IgD-negative memory B cell (primary cell): ENCODE results near the gene WLS. TPM values are rescaled to one million over a fixed set of nuclear protein-coding genes. Genes with fewer than 3 reads are reported as not detected.

Experiments
- H3K27ac Mint-ChIP-seq, 3 donors: one replicate each; pipeline ENCODE4 v1.8.0; 2020 to 2022; ENCODE audit warnings: mild to moderate bottlenecking in 3 of 3, mixed read lengths in 3 of 3, moderate library complexity in 1 of 3
- H3K27me3 Mint-ChIP-seq: one replicate; pipeline ENCODE4 v1.8.0; 2021; ENCODE audit warnings: mixed read lengths
- H3K36me3 Mint-ChIP-seq: one replicate; pipeline ENCODE4 v1.8.0; 2020; ENCODE audit warnings: mild to moderate bottlenecking, mixed read lengths
- H3K4me1 Mint-ChIP-seq, 3 donors: one replicate each; pipeline ENCODE4 v1.8.0; 2020 to 2022; ENCODE audit warnings: mixed read lengths in 3 of 3, mild to moderate bottlenecking in 1 of 3
- H3K4me3 Mint-ChIP-seq, 4 donors: one replicate each; pipeline ENCODE4 v1.8.0; 2020 to 2022; ENCODE audit warnings: mild to moderate bottlenecking in 4 of 4, mixed read lengths in 4 of 4, moderate library complexity in 3 of 4
- H3K9me3 Mint-ChIP-seq, 3 donors: one replicate each; pipeline ENCODE4 v1.8.0; 2020 to 2021; ENCODE audit warnings: mixed read lengths in 3 of 3, mild to moderate bottlenecking in 1 of 3
- polyA plus RNA-seq: library from polyadenylated mRNA; unstranded; fragments of 300-500 nt; fragmentation: Illumina TruSeq; gene quantifications from one replicate; pipeline ENCODE4 v1.2.3, GENCODE V29; 2021

WLS gene
- polyA plus RNA-seq, 1 donor from 2014 or later: not detected

GRCh38 chr1:68197891-68198290, 34.4 kb downstream of the WLS start:
- H3K9me3 Mint-ChIP-seq: peaks cover 0 to 2% (median 0%) of the 10 kb centered on the region in 3 donors
- no peak overlapping the region for H3K4me3 Mint-ChIP-seq
- H3K36me3 Mint-ChIP-seq: peaks cover 4% of the 10 kb centered on the region
- peaks cover 2% of the 10 kb centered on the region for H3K27me3 Mint-ChIP-seq
- no peak overlapping the region for H3K27ac Mint-ChIP-seq
- H3K4me1 Mint-ChIP-seq: no peaks in the 10 kb centered on the region

- no peak overlapping the region for H3K27ac Mint-ChIP-seq
- no peaks in the 10 kb centered on the region for H3K4me1 Mint-ChIP-seq
- H3K9me3 Mint-ChIP-seq: peaks cover 0 to 2% (median 0%) of the 10 kb centered on the region in 3 donors
- H3K27me3 Mint-ChIP-seq: peaks cover 2% of the 10 kb centered on the region
- H3K4me3 Mint-ChIP-seq: no peak overlapping the region
- peaks cover 4% of the 10 kb centered on the region for H3K36me3 Mint-ChIP-seq
Measured at GRCh38 chr1:68197461-68197860, 34.9 kb downstream of the WLS start.

GRCh38 chr1:68196676-68197075, 35.6 kb downstream of the WLS start:
- H3K4me1 Mint-ChIP-seq: no peaks in the 10 kb centered on the region
- H3K27me3 Mint-ChIP-seq: no peaks in the 10 kb centered on the region
- no peak overlapping the region for H3K4me3 Mint-ChIP-seq
- H3K36me3 Mint-ChIP-seq: peaks cover 5% of the 10 kb centered on the region
- peaks cover 0 to 2% (median 0%) of the 10 kb centered on the region in 3 donors for H3K9me3 Mint-ChIP-seq
- H3K27ac Mint-ChIP-seq: no peak overlapping the region

GRCh38 chr1:68191717-68192116, 40.6 kb downstream of the WLS start:
- H3K27ac Mint-ChIP-seq: no peak overlapping the region
- H3K36me3 Mint-ChIP-seq: peaks cover 1% of the 10 kb centered on the region
- no peak overlapping the region for H3K4me3 Mint-ChIP-seq
- H3K9me3 Mint-ChIP-seq: peaks cover 0 to 4% (median 0%) of the 10 kb centered on the region in 3 donors
- no peaks in the 10 kb centered on the region for H3K4me1 Mint-ChIP-seq
- no peaks in the 10 kb centered on the region for H3K27me3 Mint-ChIP-seq

GRCh38 chr1:68188644-68189340, 43.5 kb downstream of the WLS start:
- H3K9me3 Mint-ChIP-seq: peaks cover 0 to 3% (median 0%) of the 10 kb centered on the region in 3 donors
- H3K27me3 Mint-ChIP-seq: no peaks in the 10 kb centered on the region
- H3K4me3 Mint-ChIP-seq: no peak overlapping the region

GRCh38 chr1:68188060-68188538, 44.2 kb downstream of the WLS start:
- Mint-ChIP-seq H3K9me3 (peaks cover 0 to 3% (median 0%) of the 10 kb centered on the region in 3 donors), H3K4me1 (no peaks in the 10 kb centered on the region), H3K27ac (no peak overlapping the region), H3K4me3 (no peak overlapping the region), H3K27me3 (no peaks in the 10 kb centered on the region), H3K36me3 (peaks cover 1% of the 10 kb centered on the region)

More at GRCh38 chr1:68188644-68189340, 43.5 kb downstream of the WLS start:
- no peaks in the 10 kb centered on the region for H3K4me1 Mint-ChIP-seq
- no peak overlapping the region for H3K27ac Mint-ChIP-seq
- H3K36me3 Mint-ChIP-seq: peaks cover 1% of the 10 kb centered on the region

- no peaks in the 10 kb centered on the region for H3K27me3 Mint-ChIP-seq
- no peak overlapping the region for H3K27ac Mint-ChIP-seq
- no peaks in the 10 kb centered on the region for H3K36me3 Mint-ChIP-seq
- H3K9me3 Mint-ChIP-seq: no peaks in the 10 kb centered on the region
- H3K4me3 Mint-ChIP-seq: no peak overlapping the region
- no peaks in the 10 kb centered on the region for H3K4me1 Mint-ChIP-seq
Measured at GRCh38 chr1:68185743-68186142, 46.6 kb downstream of the WLS start.

GRCh38 chr1:68183895-68184294, 48.4 kb downstream of the WLS start:
- Mint-ChIP-seq H3K4me3 (no peak overlapping the region), H3K27ac (no peak overlapping the region), H3K4me1 (peaks cover 0 to under 1% (median 0%) of the 10 kb centered on the region in 3 donors), H3K27me3 (peaks cover under 1% of the 10 kb centered on the region), H3K9me3 (no peaks in the 10 kb centered on the region), H3K36me3 (no peaks in the 10 kb centered on the region)

GRCh38 chr1:68181165-68181556, 51.2 kb downstream of the WLS start:
- Mint-ChIP-seq H3K4me1 (peaks cover 0 to 2% (median 0%) of the 10 kb centered on the region in 3 donors), H3K27ac (no peak overlapping the region), H3K9me3 (no peaks in the 10 kb centered on the region), H3K27me3 (peaks cover 2% of the 10 kb centered on the region), H3K4me3 (no peak overlapping the region), H3K36me3 (no peaks in the 10 kb centered on the region)

GRCh38 chr1:68180441-68181164, 51.7 kb downstream of the WLS start:
- Mint-ChIP-seq H3K27me3 (peaks cover 2% of the 10 kb centered on the region), H3K4me3 (no peak overlapping the region), H3K4me1 (peaks cover 0 to 2% (median 0%) of the 10 kb centered on the region in 3 donors), H3K36me3 (no peaks in the 10 kb centered on the region), H3K27ac (no peak overlapping the region), H3K9me3 (no peaks in the 10 kb centered on the region)

GRCh38 chr1:68178821-68179490, 53.4 kb downstream of the WLS start:
- Mint-ChIP-seq H3K27me3 (peaks cover 2% of the 10 kb centered on the region), H3K4me3 (no peak overlapping the region), H3K27ac (no peak overlapping the region), H3K4me1 (peaks cover 0 to 2% (median 0%) of the 10 kb centered on the region in 3 donors), H3K36me3 (no peaks in the 10 kb centered on the region), H3K9me3 (no peaks in the 10 kb centered on the region)

- H3K9me3 Mint-ChIP-seq: peaks cover 0 to 3% (median 0%) of the 10 kb centered on the region in 3 donors
- peaks cover 0 to 2% (median 0%) of the 10 kb centered on the region in 3 donors for H3K4me1 Mint-ChIP-seq
- no peak overlapping the region for H3K4me3 Mint-ChIP-seq
- peaks cover 4% of the 10 kb centered on the region for H3K27me3 Mint-ChIP-seq
- no peaks in the 10 kb centered on the region for H3K36me3 Mint-ChIP-seq
- no peak overlapping the region for H3K27ac Mint-ChIP-seq
Measured at GRCh38 chr1:68175621-68176398, 56.5 kb downstream of the WLS start.

- Mint-ChIP-seq H3K27ac (peak overlapping the region in 1 of 3 donors; percentile 28), H3K4me1 (peaks cover 0 to 2% (median 0%) of the 10 kb centered on the region in 3 donors), H3K9me3 (peaks cover 0 to 3% (median 0%) of the 10 kb centered on the region in 3 donors), H3K27me3 (peaks cover 4% of the 10 kb centered on the region), H3K36me3 (no peaks in the 10 kb centered on the region), H3K4me3 (no peak overlapping the region)
Measured at GRCh38 chr1:68174738-68175113, 57.6 kb downstream of the WLS start.

- no peaks in the 10 kb centered on the region for H3K36me3 Mint-ChIP-seq
- peaks cover 0 to 3% (median 0%) of the 10 kb centered on the region in 3 donors for H3K9me3 Mint-ChIP-seq
- peaks cover 8% of the 10 kb centered on the region for H3K27me3 Mint-ChIP-seq
- H3K27ac Mint-ChIP-seq: peak overlapping the region in 1 of 3 donors; percentile 28
- H3K4me3 Mint-ChIP-seq: no peak overlapping the region
- peaks cover 0 to 2% (median 0%) of the 10 kb centered on the region in 3 donors for H3K4me1 Mint-ChIP-seq
Measured at GRCh38 chr1:68173936-68174737, 58.2 kb downstream of the WLS start.
